Measurements from ENCODE around the gene ZNF684.

ZNF684 gene

DNA sequence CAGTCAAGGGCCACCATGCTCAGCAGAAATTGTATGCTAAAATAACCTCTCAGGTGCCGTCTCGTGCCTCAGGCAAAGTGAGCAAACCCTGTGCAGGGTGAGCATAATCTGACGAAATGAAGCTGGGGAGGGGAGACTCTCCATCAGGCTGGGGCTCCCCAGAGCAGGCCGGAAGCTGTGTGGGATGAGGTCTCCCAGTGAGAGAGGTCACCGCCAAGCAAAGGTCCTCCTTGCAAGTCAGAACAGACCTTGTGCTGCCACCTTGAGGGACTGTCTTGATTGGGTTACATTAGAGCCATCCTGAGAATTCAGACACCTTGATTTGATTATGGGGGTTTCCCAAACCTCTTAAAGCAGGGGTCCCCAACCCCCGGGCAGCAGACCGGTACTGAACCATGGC is 64.2 kb downstream of the ZNF684 start:
- H3K4me1 ChIP-seq, result peaks cover 4% of the 10 kb centered on the region
- no peak overlapping the region for H3K27ac ChIP-seq
- H3K4me2 ChIP-seq, result no peak overlapping the region
- no peaks in the 10 kb centered on the region for H3K9me3 ChIP-seq
- no peaks in the 10 kb centered on the region for H3K36me3 ChIP-seq
- no peak overlapping the region for H3K9ac ChIP-seq
- no peak overlapping the region for H3K4me3 ChIP-seq
- TF ChIP-seq Cebpa-rat (IDR thresholded peaks at IDR 0.05), result no peak
- H4K20me1 ChIP-seq, result no peaks in the 10 kb centered on the region
- no peaks in the 10 kb centered on the region for H3K27me3 ChIP-seq
